ENCODE data around the gene ETV2.
"Not testable (repeated sequence)": the region's sequence is repeated elsewhere in the genome, so short reads cannot be mapped to it uniquely, and the experiment has no call there.

The ETV2 gene

GRCh38 chr19:35641515-35642151, at the start of gene ETV2:
TSS of gene ETV2 (plus strand) at chr19:35641745. CDS start at chr19:35642461, 716 bp downstream.
- DNase-seq (ENCODE audit: low read depth in 2 of 2) = peak; percentile 29 to 60

- no peak for DNase-seq (ENCODE audit: low read depth in 2 of 2)
Measured at GRCh38 chr19:35592226-35592625, 49.3 kb upstream of the ETV2 start.

- DNase-seq (ENCODE audit: low read depth in 2 of 2) = not testable (repeated sequence)
Measured at GRCh38 chr19:35595026-35595425, 46.5 kb upstream of the ETV2 start.

GRCh38 chr19:35595928-35596327, 45.6 kb upstream of the ETV2 start:
- DNase-seq (ENCODE audit: low read depth in 2 of 2) = no peak

- no peak for DNase-seq (ENCODE audit: low read depth in 2 of 2)
Measured at GRCh38 chr19:35596366-35596999, 45.1 kb upstream of the ETV2 start.

GRCh38 chr19:35601971-35602370, 39.6 kb upstream of the ETV2 start:
- no peak for DNase-seq (ENCODE audit: low read depth in 2 of 2)

- not testable (repeated sequence) for DNase-seq (ENCODE audit: low read depth in 2 of 2)
Measured at GRCh38 chr19:35604436-35604835, 37.1 kb upstream of the ETV2 start.

- DNase-seq (ENCODE audit: low read depth in 2 of 2) = not testable (repeated sequence)
Measured at GRCh38 chr19:35607170-35607569, 34.4 kb upstream of the ETV2 start.

- DNase-seq (ENCODE audit: low read depth in 2 of 2) = no peak
Measured at GRCh38 chr19:35607661-35608060, 33.9 kb upstream of the ETV2 start.

GRCh38 chr19:35608251-35608650, 33.3 kb upstream of the ETV2 start:
- no peak for DNase-seq (ENCODE audit: low read depth in 2 of 2)

GRCh38 chr19:35609851-35610353, 31.6 kb upstream of the ETV2 start:
- DNase-seq (ENCODE audit: low read depth in 2 of 2) = no peak

- no peak for DNase-seq (ENCODE audit: low read depth in 2 of 2)
Measured at GRCh38 chr19:35612224-35612558, 29.4 kb upstream of the ETV2 start.

- peak; percentile 86 to 88 for DNase-seq (ENCODE audit: low read depth in 2 of 2)
Measured at GRCh38 chr19:35612559-35613321, 28.8 kb upstream of the ETV2 start, which contains the start of gene HAUS5. TSS of gene HAUS5 (plus strand) at chr19:35612735. CDS start at chr19:35612795, 60 bp downstream.

- no peak for DNase-seq (ENCODE audit: low read depth in 2 of 2)
Measured at GRCh38 chr19:35613574-35613973, 28.0 kb upstream of the ETV2 start.

- no peak for DNase-seq (ENCODE audit: low read depth in 2 of 2)
Measured at GRCh38 chr19:35615036-35615435, 26.5 kb upstream of the ETV2 start.

- DNase-seq (ENCODE audit: low read depth in 2 of 2) = no peak
Measured at GRCh38 chr19:35618857-35619256, 22.7 kb upstream of the ETV2 start.

- DNase-seq (ENCODE audit: low read depth in 2 of 2) = no peak
Measured at GRCh38 chr19:35619290-35619923, 22.1 kb upstream of the ETV2 start.

GRCh38 chr19:35620001-35620400, 21.5 kb upstream of the ETV2 start:
- no peak for DNase-seq (ENCODE audit: low read depth in 2 of 2)

GRCh38 chr19:35621708-35622107, 19.8 kb upstream of the ETV2 start:
- no peak for DNase-seq (ENCODE audit: low read depth in 2 of 2)

- no peak for DNase-seq (ENCODE audit: low read depth in 2 of 2)
Measured at GRCh38 chr19:35622750-35623149, 18.8 kb upstream of the ETV2 start.

GRCh38 chr19:35623327-35624010, 18.1 kb upstream of the ETV2 start:
- DNase-seq (ENCODE audit: low read depth in 2 of 2) = no peak

GRCh38 chr19:35628264-35628564, 13.3 kb upstream of the ETV2 start:
- DNase-seq (ENCODE audit: low read depth in 2 of 2) = no peak

Measured in stimulated activated CD8-positive, alpha-beta memory T cell treated with anti-CD3 and anti-CD28 coated beads, Interleukin-7, amount 100 ng/mL, for 4 hours (primary cell).